ENCODE measurements around the gene UMAD1.

GRCh38 chr7:7612519-7612918, 28.0 kb upstream of the UMAD1 start:
- no peak for TF ChIP-seq CTCF (IDR thresholded peaks at IDR 0.05; ENCODE audit: low read length)
- TF ChIP-seq EZH2phosphoT487 (IDR thresholded peaks at IDR 0.05; ENCODE audit: low read length), result no peak
- no peak for TF ChIP-seq EZH2 (optimal IDR thresholded peaks at IDR 0.05; ENCODE audit: low read depth, low read length)

Data from MM.1S (cell line).